Mesenchymal stem cell (in vitro differentiated cells and primary cell): ENCODE results near the gene NKAIN4. TPM values are rescaled to one million over a fixed set of nuclear protein-coding genes. Genes with fewer than 3 reads are reported as not detected.

Experiments used
- small RNA-seq: library from polyadenylated mRNA; stranded (forward); fragments of <200 nt; extraction: miRNeasy Mini kit (QIAGEN cat#:217004); gene quantifications from one replicate; pipeline ENCODE3, GENCODE V24; 2013; ENCODE audit warnings: low read depth

The NKAIN4 gene

Small RNA genes lying within 50 kb of the gene (small RNA-seq; reads per million reads assigned to genes)
- gene MIR3196 (not detected), gene MIR4326 (154 reads per million, percentile 93 among the genes with 10 or more reads in this experiment)
